H1 (cell line): ENCODE results near the gene ZNF511. TPM values are rescaled to one million over a fixed set of nuclear protein-coding genes. Genes with fewer than 3 reads are reported as not detected.

Experiments used
- CTCF ChIA-PET: fragments of 300-600 bp; sonication (Branson Sonifier 250); formaldehyde crosslinking; loops from one replicate; lab custom pipeline; 2021; ENCODE audit not compliant: partially characterized antibody; lab: Charles Lee
- POLR2A ChIA-PET: fragments of 300-600 bp; sonication (Branson Sonifier 250); formaldehyde crosslinking; loops from one replicate; lab custom pipeline; 2021; ENCODE audit warnings: inconsistent platforms; ENCODE audit not compliant: partially characterized antibody; lab: Charles Lee
- DNase-seq, 2 experiments: peaks; one replicate each; pipeline versions ENCODE4 v3.0.0 to v3.0.0-alpha.2; 2010 to 2022; ENCODE audit warnings: low spot score in 2 of 2, low read depth in 1 of 2, mixed read lengths in 1 of 2
- FAIRE-seq: peaks from 2 replicates; lab custom pipeline; 2011; peaks lifted over from hg19 to GRCh38; lab: Jason Lieb, UNC
- H2AFZ ChIP-seq: 2 replicates; pipeline ENCODE4 v1.8.1; 2012; ENCODE audit warnings: low read length, inconsistent platforms
- H2AK5ac ChIP-seq: 2 replicates; pipeline ENCODE4 v1.6.1; 2013; ENCODE audit warnings: low read depth, low read length
- H2BK120ac ChIP-seq: replicated peaks from 2 replicates; pipeline ENCODE3; 2013; ENCODE audit warnings: low read depth, low read length, inconsistent platforms
- H2BK12ac ChIP-seq: 2 replicates; pipeline ENCODE4 v1.6.1; 2013; ENCODE audit warnings: low read depth, low read length
- H2BK15ac ChIP-seq: 2 replicates; pipeline ENCODE4 v1.6.1; 2013; ENCODE audit warnings: low read length
- H2BK20ac ChIP-seq: 2 replicates; pipeline ENCODE4 v1.6.1; 2013; ENCODE audit warnings: low read length
- H2BK5ac ChIP-seq: 2 replicates; pipeline ENCODE4 v1.6.1; 2013; ENCODE audit warnings: low read depth, low read length
- H3K14ac ChIP-seq: 2 replicates; pipeline ENCODE4 v1.6.1; 2013; ENCODE audit warnings: inconsistent platforms; ENCODE audit not compliant: insufficient read length
- H3K18ac ChIP-seq: 2 replicates; pipeline ENCODE4 v1.6.1; 2013; ENCODE audit warnings: low read length; ENCODE audit errors: extremely low read depth
- H3K23ac ChIP-seq: 2 replicates; pipeline ENCODE4 v1.6.1; 2013; ENCODE audit warnings: inconsistent platforms; ENCODE audit not compliant: insufficient read length
- H3K23me2 ChIP-seq: 2 replicates; pipeline ENCODE4 v1.6.1; 2013; ENCODE audit warnings: low read depth, low read length
- H3K27ac ChIP-seq: 2 replicates; pipeline ENCODE4 v1.6.1; 2011; ENCODE audit warnings: low read depth, low read length, inconsistent platforms
- H3K27me3 ChIP-seq, 4 experiments: replicated peaks in 1 of 4; 1 replicate in 1 of 4; 2 replicates in 3 of 4; pipeline versions ENCODE4 v1.6.1 to v1.8.1; 2011 to 2013; ENCODE audit warnings: low read length in 3 of 4, mild to moderate bottlenecking in 3 of 4, inconsistent platforms in 2 of 4, mixed read lengths in 2 of 4, moderate library complexity in 1 of 4; ENCODE audit not compliant: control insufficient read depth in 3 of 4, insufficient read depth in 3 of 4; ENCODE audit errors: extremely low read depth in 1 of 4
- H3K36me3 ChIP-seq, 4 experiments: 2 replicates each; pipeline versions ENCODE4 v1.6.1 to v1.8.1; 2011 to 2013; ENCODE audit warnings: mild to moderate bottlenecking in 4 of 4, low read length in 3 of 4, moderate library complexity in 2 of 4, control low read depth in 1 of 4, inconsistent platforms in 1 of 4; ENCODE audit not compliant: insufficient read depth in 4 of 4, control insufficient read depth in 2 of 4
- H3K4ac ChIP-seq: replicated peaks from 2 replicates; pipeline ENCODE3; 2013; ENCODE audit warnings: low read length, low read depth, mixed read lengths, inconsistent platforms; ENCODE audit not compliant: insufficient read length
- H3K4me1 ChIP-seq, 4 experiments: replicated peaks in 1 of 4; 1 replicate in 1 of 4; 2 replicates in 3 of 4; pipeline versions ENCODE4 v1.6.1 to v1.8.1; 2011 to 2013; ENCODE audit warnings: low read length in 3 of 4, inconsistent platforms in 2 of 4, mixed read lengths in 1 of 4; ENCODE audit not compliant: insufficient read depth in 4 of 4, control insufficient read depth in 3 of 4
- H3K4me2 ChIP-seq, 2 experiments: 2 replicates each; pipeline versions ENCODE4 v1.6.1 to v1.8.1; 2011 to 2013; ENCODE audit warnings: low read depth in 2 of 2, low read length in 2 of 2, control low read depth in 1 of 2, inconsistent platforms in 1 of 2, mild to moderate bottlenecking in 1 of 2; ENCODE audit not compliant: insufficient read depth in 1 of 2
- H3K4me3 ChIP-seq, 4 experiments: fragments of 200-600, 300-600 bp in 1 of 4; sonication (generic), shearing (Covaris generic), sonication (Bioruptor Twin) in 1 of 4; 2 replicates each; pipeline versions ENCODE4 v1.5.1 to v1.8.1; 2011 to 2016; ENCODE audit warnings: low read length in 4 of 4, low read depth in 3 of 4, control low read depth in 2 of 4, inconsistent platforms in 2 of 4, mild to moderate bottlenecking in 2 of 4, mixed read lengths in 1 of 4, moderate library complexity in 1 of 4; ENCODE audit not compliant: insufficient read depth in 2 of 4; ENCODE audit errors: extremely low read depth in 1 of 4
- H3K56ac ChIP-seq: replicated peaks from 2 replicates; pipeline ENCODE3; 2013; ENCODE audit warnings: low read depth, mild to moderate bottlenecking, mixed read lengths, low read length, inconsistent platforms; ENCODE audit not compliant: insufficient read length
- H3K79me1 ChIP-seq: 2 replicates; pipeline ENCODE4 v1.6.1; 2013; ENCODE audit warnings: low read depth, low read length, control low read depth
- H3K79me2 ChIP-seq, 2 experiments: 2 replicates each; pipeline versions ENCODE4 v1.6.1 to v1.8.1; 2012 to 2013; ENCODE audit warnings: low read length in 2 of 2, mild to moderate bottlenecking in 2 of 2, inconsistent platforms in 1 of 2; ENCODE audit not compliant: insufficient read depth in 2 of 2, control insufficient read depth in 1 of 2
- H3K9ac ChIP-seq, 4 experiments: replicated peaks in 1 of 4; 1 replicate in 1 of 4; 2 replicates in 3 of 4; pipeline versions ENCODE4 v1.6.1 to v1.8.1; 2011 to 2013; ENCODE audit warnings: low read depth in 3 of 4, low read length in 3 of 4, control low read depth in 2 of 4, mild to moderate bottlenecking in 2 of 4, moderate library complexity in 2 of 4, inconsistent platforms in 1 of 4; ENCODE audit errors: extremely low read depth in 1 of 4
- H3K9me3 ChIP-seq, 2 experiments: 2 replicates each; pipeline versions ENCODE4 v1.6.1 to v1.8.1; 2012 to 2013; ENCODE audit warnings: mild to moderate bottlenecking in 2 of 2, moderate library complexity in 2 of 2, control low read depth in 1 of 2, inconsistent platforms in 1 of 2, low read depth in 1 of 2, low read length in 1 of 2, mixed read lengths in 1 of 2; ENCODE audit not compliant: insufficient read depth in 2 of 2
- H4K20me1 ChIP-seq, 2 experiments: replicated peaks in 1 of 2; 2 replicates each; pipeline versions ENCODE3 to v1.8.1; 2011 to 2013; ENCODE audit warnings: inconsistent platforms in 2 of 2, low read length in 2 of 2, mild to moderate bottlenecking in 1 of 2; ENCODE audit not compliant: insufficient read depth in 2 of 2, control insufficient read depth in 1 of 2
- H4K5ac ChIP-seq: 2 replicates; pipeline ENCODE4 v1.6.1; 2013; ENCODE audit warnings: low read length, low read depth, mixed read lengths, inconsistent platforms; ENCODE audit not compliant: insufficient read length
- H4K8ac ChIP-seq: 2 replicates; pipeline ENCODE4 v1.8.0; 2013; ENCODE audit warnings: mild to moderate bottlenecking, moderate library complexity, low read length, inconsistent platforms; ENCODE audit not compliant: insufficient read depth; ENCODE audit errors: extremely low read depth
- H4K91ac ChIP-seq: replicated peaks from 2 replicates; pipeline ENCODE3; 2013; ENCODE audit warnings: low read length, mixed read lengths, inconsistent platforms; ENCODE audit not compliant: insufficient read length
- ATF3 ChIP-seq: IDR thresholded peaks from 2 replicates; pipeline ENCODE4 v1.6.1; 2011; ENCODE audit warnings: low read depth, mild to moderate bottlenecking, low read length; ENCODE audit not compliant: insufficient read depth
- BRCA1 ChIP-seq: IDR thresholded peaks from 2 replicates; pipeline ENCODE4 v1.6.1; 2012; ENCODE audit warnings: low read depth, low read length, improper control_type of control experiment
- CBX8 ChIP-seq: fragments of 300-800, 300-1000 bp; sonication (generic); IDR thresholded peaks from 2 replicates; pipeline ENCODE4 v1.7.1; 2016; ENCODE audit warnings: low read depth, low read length, borderline replicate concordance
- GTF2F1 ChIP-seq: IDR thresholded peaks from 2 replicates; pipeline ENCODE4 v1.6.1; 2012; ENCODE audit warnings: low read depth, low read length, improper control_type of control experiment, borderline replicate concordance
- HDAC6 ChIP-seq: IDR thresholded peaks from one replicate; pipeline ENCODE4 v1.7.1; 2012; ENCODE audit warnings: low read depth, mild to moderate bottlenecking, inconsistent platforms, low read length, moderate library complexity
- KDM1A ChIP-seq: fragments of 200-600, 300-600 bp; sonication (generic); IDR thresholded peaks from 2 replicates; pipeline ENCODE4 v1.7.1; 2016; ENCODE audit warnings: mild to moderate bottlenecking, low read length, borderline replicate concordance
- MAX ChIP-seq: IDR thresholded peaks from 2 replicates; pipeline ENCODE4 v1.6.1; 2012; ENCODE audit warnings: inconsistent platforms
- RFX5 ChIP-seq: IDR thresholded peaks from 2 replicates; pipeline ENCODE4 v1.6.1; 2011; ENCODE audit warnings: low read depth, low read length, improper control_type of control experiment, borderline replicate concordance
- SIX5 ChIP-seq: IDR thresholded peaks from 2 replicates; pipeline ENCODE4 v1.6.1; 2011; ENCODE audit warnings: mild to moderate bottlenecking, low read depth, low read length
- TAF7 ChIP-seq: optimal IDR thresholded peaks from 2 replicates; pipeline ENCODE3; 2011; ENCODE audit warnings: low read depth, mild to moderate bottlenecking, inconsistent platforms, low read length, moderate library complexity, borderline replicate concordance
- TCF12 ChIP-seq: IDR thresholded peaks from 2 replicates; pipeline ENCODE4 v1.6.1; 2011; ENCODE audit warnings: low read depth, mild to moderate bottlenecking, low read length
- TEAD4 ChIP-seq: IDR thresholded peaks from 2 replicates; pipeline ENCODE4 v1.6.1; 2012; ENCODE audit warnings: low read depth, low read length, inconsistent platforms, mixed read lengths
- WGBS, 2 experiments: shearing (Covaris generic) in 1 of 2; methylation state at CpG; one replicate each; pipeline versions ENCODE4 v1.1.6 to v1.1.7; 2013 to 2015; ENCODE audit warnings: low lambda C conversion rate in 2 of 2, mixed read lengths in 2 of 2, inconsistent platforms in 1 of 2, low coverage in 1 of 2, missing lambda C conversion rate in 1 of 2; ENCODE audit not compliant: insufficient replicate concordance in 2 of 2, insufficient coverage in 1 of 2, insufficient read length in 1 of 2; ENCODE audit errors: extremely low coverage in 1 of 2, missing lambda C conversion rate in 1 of 2; 5-methylcytosine and 5-hydroxymethylcytosine counted together
- polyA plus RNA-seq, 7 experiments: library from polyadenylated mRNA; depleted of rRNA in 3 of 7; stranded (reverse) in 5 of 7; unstranded in 2 of 7; fragments of >200 nt in 5 of 7; fragments of 200-250 nt in 2 of 7; gene quantifications; 1 replicate in 5 of 7; 2 replicates in 1 of 7; 4 replicates in 1 of 7; pipeline versions ENCODE4 v1.2.1 to v1.2.3, GENCODE V29; 2011 to 2013; ENCODE audit warnings: missing spikeins in 2 of 7, mixed read lengths in 2 of 7
- total RNA-seq: library from RNA; stranded (reverse); fragmentation: NEBNext Ultra II Directional; extraction: Animal tissue kit (Norgen Biotek cat#: 25700); gene quantifications from 2 replicates; pipeline ENCODE4 v1.2.1, GENCODE V29; 2021

The ZNF511 gene
- total and polyA plus RNA-seq, 2 of the 8 experiments (the other 6 are each of a cell fraction or from before 2014, with no cell fraction given), result 55.4 to 71.7 TPM

GRCh38 chr10:133316732-133317131 lies 8.0 kb downstream of the ZNF511 start:
- H3K4me3 ChIP-seq, result no peak overlapping the region
- no peak overlapping the region for H3K4ac ChIP-seq
- FAIRE-seq, result no peak
- H3K79me2 ChIP-seq, result no peaks in the 10 kb centered on the region
- peaks cover 2% of the 10 kb centered on the region; the same call in 1 of the 2 replicates for H3K23me2 ChIP-seq
- no peak overlapping the region for H2BK120ac ChIP-seq
- no peak overlapping the region for H3K56ac ChIP-seq
- no peak overlapping the region for H2BK15ac ChIP-seq
- H4K8ac ChIP-seq, result no peak overlapping the region
- H3K23ac ChIP-seq, result no peak overlapping the region
- H3K18ac ChIP-seq, result no peak overlapping the region
- no peak overlapping the region for H2BK5ac ChIP-seq
- no peak overlapping the region for H2BK20ac ChIP-seq
- peaks cover 0 to 4% (median under 1%) of the 10 kb centered on the region in 4 experiments; a peak in 4 of 8 replicates for H3K36me3 ChIP-seq
- H4K20me1 ChIP-seq, result peaks cover 0 to 3% of the 10 kb centered on the region in 2 experiments
- peaks cover 0 to 2% of the 10 kb centered on the region in 2 experiments; a peak in 1 of 4 replicates for H3K9me3 ChIP-seq
- H3K4me2 ChIP-seq, result no peak overlapping the region
- no peak for DNase-seq
- no peak overlapping the region for H4K91ac ChIP-seq
- no peak overlapping the region for H3K27ac ChIP-seq
- H2BK12ac ChIP-seq, result no peak overlapping the region
- H3K4me1 ChIP-seq, result no peaks in the 10 kb centered on the region; a peak in 1 of 7 replicates
- no peak overlapping the region for H4K5ac ChIP-seq
- ChIA-PET CTCF (no interaction called here), POLR2A (interaction anchor here (1.1 kb wide), 1 partner anchor 7 kb away, joined by 5 read pairs; no protein-coding TSS in a partner anchor)
- H3K27me3 ChIP-seq, result peaks cover 0 to 8% (median 4%) of the 10 kb centered on the region in 4 experiments; a peak in 5 of 7 replicates
- no peaks in the 10 kb centered on the region for H3K79me1 ChIP-seq
- H2AK5ac ChIP-seq, result no peak overlapping the region
- H2AFZ ChIP-seq, result no peak overlapping the region
- H3K14ac ChIP-seq, result no peak overlapping the region
- 96% methylated on average over 3 of the region's 7 CpGs; no CpG with 5 or more reads in 1 of the 2 experiments for WGBS, 2 experiments
- no peak overlapping the region for H3K9ac ChIP-seq
- TF ChIP-seq KDM1A (no peak), TEAD4 (no peak), HDAC6 (no peak), MAX (no peak), TCF12 (no peak), BRCA1 (no peak), RFX5 (no peak), GTF2F1 (no peak), CBX8 (no peak), ATF3 (no peak), TAF7 (no peak), SIX5 (no peak)
